H1 (cell line): ENCODE data around the gene MAN1C1.

Experiments
- NRF1 ChIP-seq: IDR thresholded peaks from 2 replicates; pipeline ENCODE4 v1.6.1; 2011; ENCODE audit warnings: mild to moderate bottlenecking, low read depth, low read length, improper control_type of control experiment
- POLR2AphosphoS5 ChIP-seq: IDR thresholded peaks from 2 replicates; pipeline ENCODE4 v1.6.1; 2011; ENCODE audit warnings: low read depth, low read length
- SRF ChIP-seq: IDR thresholded peaks from 2 replicates; pipeline ENCODE4 v1.6.1; 2011; ENCODE audit warnings: mild to moderate bottlenecking, low read depth, low read length, moderate library complexity
- TAF1 ChIP-seq: IDR thresholded peaks from 2 replicates; pipeline ENCODE4 v1.6.1; 2011; ENCODE audit warnings: mild to moderate bottlenecking, low read depth, low read length
- TF ChIP-seq, protein P1 (sequence below), 3 experiments: IDR thresholded peaks; 1 replicate in 2 of 3; 2 replicates in 1 of 3; pipeline versions ENCODE4 v1.5.1 to v1.6.1; 2011; ENCODE audit warnings: low read length in 3 of 3, mild to moderate bottlenecking in 3 of 3, inconsistent platforms in 2 of 3, low read depth in 1 of 3, moderate library complexity in 1 of 3; ENCODE audit not compliant: insufficient read depth in 1 of 3; ENCODE audit errors: control extremely low read depth in 1 of 3

DNA sequence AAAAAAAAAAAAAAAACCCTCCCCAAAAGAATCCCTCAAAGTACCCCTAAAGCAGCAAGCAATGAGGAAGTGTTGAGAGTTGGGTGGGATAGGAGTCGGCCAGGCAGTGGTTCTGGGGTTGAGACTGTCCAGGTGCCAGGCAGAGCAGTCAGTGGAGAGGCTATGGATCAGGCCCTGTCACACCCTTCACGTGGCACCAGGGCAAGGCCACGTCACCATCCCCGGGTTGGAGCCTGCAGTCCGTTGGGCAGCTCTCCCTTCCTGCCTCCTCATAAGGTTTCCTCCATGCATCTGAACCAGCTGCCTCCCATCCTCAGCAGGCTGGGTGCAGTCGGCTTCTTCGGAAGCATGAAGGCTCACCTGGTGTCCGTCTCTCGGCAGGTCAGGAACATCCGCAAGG is 146.9 kb downstream of the MAN1C1 start:
- TF ChIP-seq, protein P1, sequence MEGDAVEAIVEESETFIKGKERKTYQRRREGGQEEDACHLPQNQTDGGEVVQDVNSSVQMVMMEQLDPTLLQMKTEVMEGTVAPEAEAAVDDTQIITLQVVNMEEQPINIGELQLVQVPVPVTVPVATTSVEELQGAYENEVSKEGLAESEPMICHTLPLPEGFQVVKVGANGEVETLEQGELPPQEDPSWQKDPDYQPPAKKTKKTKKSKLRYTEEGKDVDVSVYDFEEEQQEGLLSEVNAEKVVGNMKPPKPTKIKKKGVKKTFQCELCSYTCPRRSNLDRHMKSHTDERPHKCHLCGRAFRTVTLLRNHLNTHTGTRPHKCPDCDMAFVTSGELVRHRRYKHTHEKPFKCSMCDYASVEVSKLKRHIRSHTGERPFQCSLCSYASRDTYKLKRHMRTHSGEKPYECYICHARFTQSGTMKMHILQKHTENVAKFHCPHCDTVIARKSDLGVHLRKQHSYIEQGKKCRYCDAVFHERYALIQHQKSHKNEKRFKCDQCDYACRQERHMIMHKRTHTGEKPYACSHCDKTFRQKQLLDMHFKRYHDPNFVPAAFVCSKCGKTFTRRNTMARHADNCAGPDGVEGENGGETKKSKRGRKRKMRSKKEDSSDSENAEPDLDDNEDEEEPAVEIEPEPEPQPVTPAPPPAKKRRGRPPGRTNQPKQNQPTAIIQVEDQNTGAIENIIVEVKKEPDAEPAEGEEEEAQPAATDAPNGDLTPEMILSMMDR (IDR thresholded peaks at IDR 0.05; ENCODE audit: control extremely low read depth in 1 of 3, insufficient read depth in 1 of 3, low read depth in 1 of 3, low read length in 3 of 3), result no peak
- TF ChIP-seq POLR2AphosphoS5 (no peak), NRF1 (no peak), SRF (no peak), TAF1 (no peak)
